ENCODE data around the gene KCNJ16. TPM values are rescaled to one million over a fixed set of nuclear protein-coding genes. Genes with fewer than 3 reads are reported as not detected.

The KCNJ16 gene
- total RNA-seq, 2 experiments from 2014 or later, result not detected

GRCh38 chr17:70107904-70108565 lies 33.0 kb downstream of the KCNJ16 start:
- Histone ChIP-seq H3K4me3 (ENCODE audit: low read length) (no peak overlapping the region), H3K36me3 (ENCODE audit: insufficient read depth, low read length) (no peaks in the 10 kb centered on the region), H3K9me3 (ENCODE audit: control insufficient read depth in 1 of 2, insufficient read depth in 1 of 2, low read length in 2 of 2) (no peaks in the 10 kb centered on the region), H3K4me1 (ENCODE audit: insufficient read depth, low read length) (no peaks in the 10 kb centered on the region), H3K27ac (ENCODE audit: low read depth in 1 of 2, low read length in 2 of 2) (no peak overlapping the region), H3K27me3 (ENCODE audit: control insufficient read depth in 1 of 2, insufficient read depth in 2 of 2, low read length in 2 of 2) (no peaks in the 10 kb centered on the region)
- CTCF ChIA-PET, result no interaction called here
- POLR2A ChIA-PET, result no interaction called here
- peaks cover 14% of the 10 kb centered on the region for H3K27me3 Mint-ChIP-seq
- H3K9me3 Mint-ChIP-seq, result no peaks in the 10 kb centered on the region
- TF ChIP-seq CTCF (IDR thresholded peaks at IDR 0.05), result no peak
- H3K4me1 Mint-ChIP-seq (ENCODE audit: low read depth), result no peaks in the 10 kb centered on the region
- ATAC-seq (ENCODE audit: poor library complexity) (no peak), DNase-seq (no peak)
- H3K36me3 Mint-ChIP-seq (ENCODE audit: low read depth), result no peaks in the 10 kb centered on the region
- no peak overlapping the region for H3K4me3 Mint-ChIP-seq
- intact Hi-C loops (cut with DNase I, micrococcal nuclease), result loop anchor here in 1 of 2 experiments (10.0 kb wide), 1 partner anchor 57 kb away; the partner anchor contains the start of gene KCNJ2
- no peak overlapping the region for H3K27ac Mint-ChIP-seq

- no peak overlapping the region for H3K4me3 ChIP-seq (ENCODE audit: low read length)
- no peak for TF ChIP-seq CTCF (IDR thresholded peaks at IDR 0.05)
- no peak overlapping the region for H3K4me3 Mint-ChIP-seq
- H3K9me3 ChIP-seq (ENCODE audit: control insufficient read depth in 1 of 2, insufficient read depth in 1 of 2, low read length in 2 of 2), result no peaks in the 10 kb centered on the region
- POLR2A ChIA-PET, result interaction anchor here (0.6 kb wide), 1 partner anchor 32 kb away, joined by 3 read pairs; no protein-coding TSS in a partner anchor
- H3K27me3 ChIP-seq (ENCODE audit: control insufficient read depth in 1 of 2, insufficient read depth in 2 of 2, low read length in 2 of 2), result no peaks in the 10 kb centered on the region
- no peak overlapping the region for H3K27ac Mint-ChIP-seq
- H3K36me3 ChIP-seq (ENCODE audit: insufficient read depth, low read length), result no peaks in the 10 kb centered on the region
- peaks cover 14% of the 10 kb centered on the region for H3K27me3 Mint-ChIP-seq
- DNase-seq (no peak), ATAC-seq (ENCODE audit: poor library complexity) (no peak)
- H3K27ac ChIP-seq (ENCODE audit: low read depth in 1 of 2, low read length in 2 of 2), result no peak overlapping the region
- intact Hi-C loops (cut with DNase I, micrococcal nuclease), result loop anchor here in 1 of 2 experiments (10.0 kb wide), 1 partner anchor 55 kb away; the partner anchor contains the start of gene KCNJ2
- no peaks in the 10 kb centered on the region for H3K9me3 Mint-ChIP-seq
- CTCF ChIA-PET, result no interaction called here
- H3K4me1 ChIP-seq (ENCODE audit: insufficient read depth, low read length), result no peaks in the 10 kb centered on the region
- H3K4me1 Mint-ChIP-seq (ENCODE audit: low read depth), result no peaks in the 10 kb centered on the region
- H3K36me3 Mint-ChIP-seq (ENCODE audit: low read depth), result no peaks in the 10 kb centered on the region
Measured at GRCh38 chr17:70109497-70109896, 34.5 kb downstream of the KCNJ16 start.

GRCh38 chr17:70110443-70110880 lies 35.4 kb downstream of the KCNJ16 start:
- POLR2A ChIA-PET, result no interaction called here
- CTCF ChIA-PET, result no interaction called here
- H3K4me1 Mint-ChIP-seq (ENCODE audit: low read depth), result no peaks in the 10 kb centered on the region

More at GRCh38 chr17:70110443-70110880, 35.4 kb downstream of the KCNJ16 start:
- Mint-ChIP-seq H3K9me3 (no peaks in the 10 kb centered on the region), H3K27me3 (peaks cover 14% of the 10 kb centered on the region), H3K27ac (no peak overlapping the region), H3K4me3 (no peak overlapping the region), H3K36me3 (ENCODE audit: low read depth) (no peaks in the 10 kb centered on the region)
- DNase-seq, result no peak
- no peaks in the 10 kb centered on the region for H3K27me3 ChIP-seq (ENCODE audit: control insufficient read depth in 1 of 2, insufficient read depth in 2 of 2, low read length in 2 of 2)
- no peak for TF ChIP-seq CTCF (IDR thresholded peaks at IDR 0.05)
- H3K27ac ChIP-seq (ENCODE audit: low read depth in 1 of 2, low read length in 2 of 2), result no peak overlapping the region
- H3K36me3 ChIP-seq (ENCODE audit: insufficient read depth, low read length), result no peaks in the 10 kb centered on the region
- ATAC-seq (ENCODE audit: poor library complexity), result no peak
- no peak overlapping the region for H3K4me3 ChIP-seq (ENCODE audit: low read length)
- no peaks in the 10 kb centered on the region for H3K9me3 ChIP-seq (ENCODE audit: control insufficient read depth in 1 of 2, insufficient read depth in 1 of 2, low read length in 2 of 2)
- H3K4me1 ChIP-seq (ENCODE audit: insufficient read depth, low read length), result no peaks in the 10 kb centered on the region
- intact Hi-C loops (cut with DNase I, micrococcal nuclease), result no loop called here

Measured in CD4-positive, alpha-beta T cell (primary cell).